ELF-1 (cell line): ENCODE data around the gene RFNG.
A peak's percentile ranks its signal among the peaks of the same experiment; 100 is the strongest.

ENCODE experiments used
- DNase-seq: peaks from one replicate; pipeline ENCODE4 v3.0.0-alpha.2; 2016; ENCODE audit warnings: low read depth, low spot score

Gene RFNG, protein sequence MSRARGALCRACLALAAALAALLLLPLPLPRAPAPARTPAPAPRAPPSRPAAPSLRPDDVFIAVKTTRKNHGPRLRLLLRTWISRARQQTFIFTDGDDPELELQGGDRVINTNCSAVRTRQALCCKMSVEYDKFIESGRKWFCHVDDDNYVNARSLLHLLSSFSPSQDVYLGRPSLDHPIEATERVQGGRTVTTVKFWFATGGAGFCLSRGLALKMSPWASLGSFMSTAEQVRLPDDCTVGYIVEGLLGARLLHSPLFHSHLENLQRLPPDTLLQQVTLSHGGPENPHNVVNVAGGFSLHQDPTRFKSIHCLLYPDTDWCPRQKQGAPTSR

DNA sequence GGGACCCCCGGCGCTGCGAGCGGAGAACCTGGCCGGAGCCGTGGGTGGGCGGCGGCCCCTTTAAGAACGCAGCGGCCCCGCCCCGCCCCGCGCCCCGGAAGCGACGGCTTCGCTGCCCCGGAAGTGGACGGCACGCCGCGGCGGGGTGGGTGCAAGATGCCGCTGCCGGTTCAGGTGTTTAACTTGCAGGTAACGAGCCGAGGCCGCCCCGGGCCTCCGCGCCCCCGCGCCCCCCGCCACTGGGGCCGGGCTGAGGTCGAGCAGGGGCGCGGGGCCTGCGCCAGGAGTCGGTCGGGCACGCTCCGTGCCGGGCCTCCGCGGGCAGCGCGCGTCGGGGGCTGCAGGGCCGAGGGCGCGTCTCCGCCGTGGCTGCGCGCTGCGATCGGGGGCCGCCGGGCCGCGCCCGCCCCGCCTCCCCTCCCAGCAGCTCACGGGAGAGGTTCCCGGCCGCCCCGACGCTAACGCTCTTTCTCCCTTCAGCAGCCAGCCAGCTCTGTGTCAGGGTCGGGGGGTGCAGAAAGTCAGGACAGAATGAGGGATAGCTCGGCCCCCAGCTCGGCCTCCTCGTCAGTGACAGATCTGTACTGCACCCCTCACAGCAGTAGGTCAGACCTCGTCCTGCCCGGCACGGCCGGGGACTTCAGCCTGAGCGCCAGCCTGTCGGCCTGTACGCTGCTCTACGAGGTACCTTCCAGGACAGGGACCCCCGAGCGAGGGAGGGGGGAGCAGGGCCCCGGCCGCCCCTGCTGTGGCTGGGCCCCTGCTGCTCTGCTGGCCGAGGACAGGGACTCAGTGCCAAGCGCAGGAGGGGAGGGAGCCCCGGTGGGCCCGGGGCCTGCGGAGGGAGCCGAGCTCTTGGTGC, at the start of gene RFNG, which contains the start of gene GPS1:
RFNG (minus strand) TSS at position 36 of the 862 bp plus-strand sequence. CDS start 45 bp downstream, outside the sequence.
GPS1 (plus strand) TSS at position 123 of the 862 bp plus-strand sequence; CDS start at position 157, 34 bp downstream.
- no peak for DNase-seq

- DNase-seq, result peak; percentile 49
Measured at GRCh38 chr17:82101301-82101715, 49.7 kb upstream of the RFNG start.

- no peak for DNase-seq
Measured at GRCh38 chr17:82100502-82101298, 49.1 kb upstream of the RFNG start.

GRCh38 chr17:82098939-82099763, 47.5 kb upstream of the RFNG start:
- DNase-seq, result peak; percentile 60

GRCh38 chr17:82098169-82098938, 46.7 kb upstream of the RFNG start, which contains the start of gene FASN:
Gene FASN (minus strand): TSS chr17:82098236. CDS start chr17:82096445, 1,791 bp downstream.
- DNase-seq, result peak; percentile 96

- no peak for DNase-seq
Measured at GRCh38 chr17:82097919-82098168, 46.2 kb upstream of the RFNG start.

DNA sequence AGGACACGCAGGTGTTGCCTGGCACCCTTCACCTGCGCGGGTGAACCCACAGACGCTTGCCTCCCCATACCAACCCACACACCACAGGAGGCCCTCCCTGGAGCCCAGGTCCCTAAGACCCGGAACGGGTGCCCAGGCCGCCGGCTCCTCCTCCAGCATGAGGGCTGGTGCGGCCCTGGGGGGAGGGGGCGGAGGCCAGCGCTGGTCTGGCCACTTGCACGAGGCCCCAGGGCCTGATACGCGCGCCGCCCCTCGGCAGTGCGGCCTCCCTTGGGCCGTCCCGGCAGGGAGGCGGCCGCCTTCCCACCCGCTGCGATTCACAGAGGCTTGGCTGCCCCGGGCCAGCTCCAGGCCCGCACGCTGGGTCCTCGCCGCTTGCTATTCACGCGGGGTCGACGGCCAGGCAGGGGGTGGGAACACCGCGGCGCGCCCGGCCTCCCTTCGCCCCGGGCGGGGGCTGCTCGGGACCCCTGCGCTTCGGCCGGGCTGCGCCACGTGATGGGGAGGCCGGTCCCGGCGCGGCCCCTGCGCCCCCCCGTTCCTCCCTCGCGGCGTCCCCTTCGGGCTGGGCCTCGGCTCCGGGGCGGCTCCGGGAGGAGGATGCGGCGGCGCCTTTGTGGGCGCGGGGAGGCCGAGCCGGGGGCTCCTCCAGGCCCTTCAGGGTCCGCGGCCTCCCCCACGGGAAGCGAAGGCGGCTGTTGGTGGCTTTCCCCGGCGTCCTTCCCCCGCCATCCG, 45.7 kb upstream of the RFNG start:
- peak; percentile 58 for DNase-seq

DNA sequence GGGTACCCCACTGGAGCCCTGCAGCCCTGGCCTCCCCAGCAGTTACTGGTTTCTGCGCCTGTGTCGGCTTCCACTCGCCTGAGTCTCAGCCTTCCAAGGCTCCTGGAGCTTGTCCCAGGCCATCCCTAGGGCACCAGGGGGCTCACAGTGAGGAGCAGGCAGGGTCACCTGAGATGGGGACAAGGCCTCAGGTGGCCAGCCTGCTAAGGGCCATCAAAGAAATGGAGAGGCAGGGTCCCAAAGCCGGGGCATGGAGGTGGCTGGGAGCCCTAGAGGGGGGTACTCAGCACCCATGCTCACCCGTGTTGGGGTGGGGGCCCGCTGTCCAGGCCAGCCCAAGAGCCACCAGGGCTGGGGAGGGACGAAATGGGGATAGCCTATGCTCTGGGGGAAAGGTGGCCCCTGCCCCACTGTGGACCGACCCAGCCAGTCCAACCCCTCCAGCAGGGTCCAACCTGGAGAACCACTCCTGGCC, 45.1 kb upstream of the RFNG start:
- DNase-seq, result no peak

GRCh38 chr17:82095777-82096708, 44.4 kb upstream of the RFNG start:
- DNase-seq, result peak; percentile 37

- DNase-seq, result no peak
Measured at GRCh38 chr17:82094931-82095776, 43.5 kb upstream of the RFNG start.

GRCh38 chr17:82092995-82093751, 41.6 kb upstream of the RFNG start:
- DNase-seq, result no peak

DNA sequence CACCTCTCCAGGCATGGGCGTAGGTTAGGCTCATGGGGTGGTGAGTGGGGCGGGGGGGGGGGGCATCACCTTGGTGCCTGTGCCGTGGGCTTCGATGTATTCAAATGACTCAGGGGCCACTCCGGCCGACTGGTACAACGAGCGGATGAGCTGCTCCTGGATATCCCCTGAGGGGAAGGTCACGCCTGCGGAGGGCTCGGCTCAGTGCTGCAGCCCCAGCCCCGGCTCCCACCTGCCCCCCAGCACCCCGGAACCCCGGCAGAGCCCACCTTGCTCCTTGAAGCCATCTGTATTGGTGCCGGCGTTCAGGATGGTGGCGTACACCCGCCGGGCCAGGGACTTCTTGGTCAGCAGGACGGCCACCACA, 41.0 kb upstream of the RFNG start:
- DNase-seq, result no peak

GRCh38 chr17:82092094-82092586, 40.5 kb upstream of the RFNG start:
- DNase-seq, result no peak

- no peak for DNase-seq
Measured at GRCh38 chr17:82091264-82092066, 39.9 kb upstream of the RFNG start.

GRCh38 chr17:82090549-82091263, 39.1 kb upstream of the RFNG start:
- no peak for DNase-seq
